HEK293 (cell line): ENCODE measurements around the gene MYH14.

Experiments
- CTCF ChIA-PET: fragments of 350-600 bp; formaldehyde crosslinking; extraction: SDS; loops from one replicate; lab custom pipeline; 2021; ENCODE audit warnings: antibody characterized with exemption; lab: Yijun Ruan, JAX
- POLR2A ChIA-PET: fragments of 300-600 bp; formaldehyde crosslinking; extraction: SDS; loops from one replicate; lab custom pipeline; 2020; ENCODE audit warnings: antibody characterized with exemption, inconsistent platforms; lab: Yijun Ruan, JAX
- H3K27ac ChIP-seq: fragments of 200-500 bp; sonication (Bioruptor generic); 2 replicates; pipeline ENCODE4 v1.5.1; 2014; ENCODE audit warnings: low read depth, low read length, control low read depth, inconsistent platforms; ENCODE audit errors: extremely low read depth
- H3K36me3 ChIP-seq, 2 experiments: fragments of 200-500 bp in 1 of 2; sonication (Bioruptor generic) in 1 of 2; 1 replicate in 1 of 2; 2 replicates in 1 of 2; pipeline ENCODE4 v1.5.1; 2014 to 2017; ENCODE audit warnings: inconsistent platforms in 2 of 2, low read length in 2 of 2; ENCODE audit not compliant: control insufficient read depth in 2 of 2, insufficient read depth in 1 of 2
- H3K4me1 ChIP-seq: fragments of 200-500 bp; sonication (Bioruptor generic); 2 replicates; pipeline ENCODE4 v1.5.1; 2014; ENCODE audit warnings: mild to moderate bottlenecking, low read length, inconsistent platforms; ENCODE audit not compliant: control insufficient read depth, insufficient read depth
- H3K4me3 ChIP-seq: 2 replicates; pipeline ENCODE4 v1.5.1; 2011; ENCODE audit warnings: low read depth, mild to moderate bottlenecking, control low read depth, low read length, moderate library complexity
- H3K9me3 ChIP-seq: fragments of 200-500 bp; sonication (Bioruptor generic); 2 replicates; pipeline ENCODE4 v1.5.1; 2014; ENCODE audit warnings: low read depth, low read length, inconsistent platforms; ENCODE audit not compliant: control insufficient read depth, insufficient read depth
- BCL11B ChIP-seq: fragments of 450-650 bp; formaldehyde crosslinking; IDR thresholded peaks from 2 replicates; pipeline ENCODE4 v1.5.1; 2016; ENCODE audit warnings: low read depth, missing biosample characterization, missing genetic modification characterization
- EGR2 ChIP-seq: fragments of 450-650 bp; formaldehyde crosslinking; IDR thresholded peaks from 2 replicates; pipeline ENCODE4 v1.5.1; 2016; ENCODE audit warnings: low read depth, missing biosample characterization, missing genetic modification characterization
- GLI4 ChIP-seq: fragments of 450-650 bp; formaldehyde crosslinking; IDR thresholded peaks from 2 replicates; pipeline ENCODE4 v1.5.1; 2016; ENCODE audit warnings: missing biosample characterization, missing genetic modification characterization
- KLF1 ChIP-seq: fragments of 450-650 bp; formaldehyde crosslinking; IDR thresholded peaks from 2 replicates; pipeline ENCODE4 v1.5.1; 2016; ENCODE audit warnings: missing biosample characterization, missing genetic modification characterization
- KLF8 ChIP-seq: fragments of 450-650 bp; formaldehyde crosslinking; IDR thresholded peaks from 2 replicates; pipeline ENCODE4 v1.5.1; 2016; ENCODE audit warnings: missing biosample characterization, missing genetic modification characterization
- SCRT1 ChIP-seq: fragments of 450-650 bp; formaldehyde crosslinking; IDR thresholded peaks from 2 replicates; pipeline ENCODE4 v1.5.1; 2016; ENCODE audit warnings: missing biosample characterization, missing genetic modification characterization, borderline replicate concordance
- TSHZ1 ChIP-seq: fragments of 450-650 bp; formaldehyde crosslinking; IDR thresholded peaks from 2 replicates; pipeline ENCODE4 v1.5.1; 2016; ENCODE audit warnings: missing biosample characterization, missing genetic modification characterization, borderline replicate concordance
- ZBTB49 ChIP-seq: fragments of 450-650 bp; formaldehyde crosslinking; IDR thresholded peaks from 2 replicates; pipeline ENCODE4 v1.5.1; 2016; ENCODE audit warnings: missing biosample characterization, missing genetic modification characterization, low read depth
- ZEB2 ChIP-seq: fragments of 450-650 bp; formaldehyde crosslinking; IDR thresholded peaks from 2 replicates; pipeline ENCODE4 v1.5.1; 2016; ENCODE audit warnings: missing biosample characterization, missing genetic modification characterization
- ZFHX2 ChIP-seq: fragments of 450-650 bp; formaldehyde crosslinking; conservative IDR thresholded peaks from 2 replicates; pipeline ENCODE4 v1.5.1; 2016; ENCODE audit warnings: missing biosample characterization, missing genetic modification characterization
- ZNF10 ChIP-seq: fragments of 450-650 bp; formaldehyde crosslinking; IDR thresholded peaks from 2 replicates; pipeline ENCODE4 v1.5.1; 2017; ENCODE audit warnings: missing biosample characterization, missing genetic modification characterization
- ZNF140 ChIP-seq: fragments of 450-650 bp; formaldehyde crosslinking; IDR thresholded peaks from 2 replicates; pipeline ENCODE4 v1.5.1; 2016; ENCODE audit warnings: missing biosample characterization, missing genetic modification characterization
- ZNF184 ChIP-seq: fragments of 450-650 bp; IDR thresholded peaks from 2 replicates; pipeline ENCODE4 v1.5.1; 2018; ENCODE audit warnings: missing biosample characterization, mild to moderate bottlenecking, missing genetic modification characterization
- ZNF211 ChIP-seq: fragments of 450-650 bp; formaldehyde crosslinking; IDR thresholded peaks from 2 replicates; pipeline ENCODE4 v1.5.1; 2016; ENCODE audit warnings: low read depth, missing biosample characterization, missing genetic modification characterization
- ZNF354C ChIP-seq: fragments of 450-650 bp; formaldehyde crosslinking; IDR thresholded peaks from 2 replicates; pipeline ENCODE4 v1.5.1; 2016; ENCODE audit warnings: missing biosample characterization, missing genetic modification characterization, low read depth, borderline replicate concordance
- ZNF37A ChIP-seq: fragments of 450-650 bp; IDR thresholded peaks from 2 replicates; pipeline ENCODE4 v1.5.1; 2018; ENCODE audit warnings: missing biosample characterization, missing genetic modification characterization
- ZNF529 ChIP-seq: fragments of 450-650 bp; formaldehyde crosslinking; IDR thresholded peaks from 2 replicates; pipeline ENCODE4 v1.5.1; 2017; ENCODE audit warnings: missing genetic modification characterization, missing biosample characterization; ENCODE audit not compliant: insufficient replicate concordance
- ZNF530 ChIP-seq: fragments of 450-650 bp; formaldehyde crosslinking; IDR thresholded peaks from 2 replicates; pipeline ENCODE4 v1.5.1; 2016; ENCODE audit warnings: low read depth, missing biosample characterization, missing genetic modification characterization
- ZNF623 ChIP-seq: fragments of 450-650 bp; formaldehyde crosslinking; IDR thresholded peaks from 2 replicates; pipeline ENCODE4 v1.5.1; 2016; ENCODE audit warnings: missing biosample characterization, missing genetic modification characterization
- ZNF664 ChIP-seq: fragments of 450-650 bp; formaldehyde crosslinking; IDR thresholded peaks from 2 replicates; pipeline ENCODE4 v1.5.1; 2016; ENCODE audit warnings: missing biosample characterization, missing genetic modification characterization
- ZNF830 ChIP-seq: fragments of 450-650 bp; IDR thresholded peaks from 2 replicates; pipeline ENCODE4 v1.5.0; 2018; ENCODE audit warnings: missing biosample characterization, missing genetic modification characterization, low read depth, mild to moderate bottlenecking, moderate library complexity

Gene MYH14

GRCh38 chr19:50264483-50265186 is 61.2 kb downstream of the MYH14 start:
- Histone ChIP-seq H3K4me3 (no peak overlapping the region), H3K4me1 (no peaks in the 10 kb centered on the region), H3K9me3 (no peaks in the 10 kb centered on the region), H3K27ac (no peak overlapping the region), H3K36me3 (peaks cover 0 to 6% of the 10 kb centered on the region in 2 experiments; a peak in 2 of 3 replicates)
- TF ChIP-seq SCRT1 (tag by site-specific recombination) = no peak
- TF ChIP-seq ZNF530 (tag by site-specific recombination) = no peak
- no peak for TF ChIP-seq ZBTB49
- no peak for TF ChIP-seq ZEB2
- TF ChIP-seq BCL11B = no peak
- no peak for TF ChIP-seq ZNF830 (tag by site-specific recombination)
- peak; percentile 69 for TF ChIP-seq ZNF664 (tag by site-specific recombination)
- CTCF ChIA-PET = interaction anchor here (0.5 to 1.0 kb wide), 5 partner anchors 10 to 327 kb away, joined by 3 to 5 read pairs (median 3); no protein-coding TSS in a partner anchor
- POLR2A ChIA-PET = interaction anchor here (1.2 to 1.4 kb wide), 2 partner anchors 9 to 18 kb away, joined by 3 to 4 read pairs; no protein-coding TSS in a partner anchor

GRCh38 chr19:50266041-50266440 is 62.6 kb downstream of the MYH14 start:
- no peak for TF ChIP-seq ZNF623 (tag by site-specific recombination)
- no peak for TF ChIP-seq ZNF140 (tag by site-specific recombination)
- no peak for TF ChIP-seq ZNF211 (tag by site-specific recombination)
- no peak for TF ChIP-seq ZNF37A (tag by site-specific recombination)
- no peak for TF ChIP-seq ZNF354C (tag by site-specific recombination)
- no peaks in the 10 kb centered on the region for H3K4me1 ChIP-seq
- peaks cover 0 to 6% of the 10 kb centered on the region in 2 experiments; a peak in 2 of 3 replicates for H3K36me3 ChIP-seq
- H3K4me3 ChIP-seq = no peak overlapping the region
- POLR2A ChIA-PET = no interaction called here
- no peaks in the 10 kb centered on the region for H3K9me3 ChIP-seq
- CTCF ChIA-PET = interaction anchor here (0.6 kb wide), 1 partner anchor 278 kb away, joined by 3 read pairs; no protein-coding TSS in a partner anchor
- H3K27ac ChIP-seq = no peak overlapping the region

GRCh38 chr19:50266896-50267295 is 63.5 kb downstream of the MYH14 start:
- TF ChIP-seq ZNF10 (tag by site-specific recombination) (no peak), KLF8 (tag by site-specific recombination) (peak; percentile 56; the same call in 1 of the 2 replicates), KLF1 (tag by site-specific recombination) (peak; percentile 52)
- TF ChIP-seq, all 188 proteins: peak for 2
- ChIA-PET CTCF (no interaction called here), POLR2A (interaction anchor here (0.7 kb wide), 1 partner anchor 25 kb away, joined by 3 read pairs; no protein-coding TSS in a partner anchor)
- H3K27ac ChIP-seq = no peak overlapping the region
- H3K4me1 ChIP-seq = no peaks in the 10 kb centered on the region
- H3K9me3 ChIP-seq = no peaks in the 10 kb centered on the region
- no peak overlapping the region for H3K4me3 ChIP-seq
- peaks cover 0 to 6% of the 10 kb centered on the region in 2 experiments; a peak in 2 of 3 replicates for H3K36me3 ChIP-seq

- H3K36me3 ChIP-seq = peaks cover 0 to 6% of the 10 kb centered on the region in 2 experiments; a peak in 2 of 3 replicates
- CTCF ChIA-PET = interaction anchor here (0.6 to 0.7 kb wide), 2 partner anchors 86 to 120 kb away, joined by 3 read pairs; no protein-coding TSS in a partner anchor
- TF ChIP-seq GLI4 = no peak
- TF ChIP-seq ZNF529 = no peak
- peak; percentile 93 for TF ChIP-seq ZFHX2 (tag by site-specific recombination)
- TF ChIP-seq TSHZ1 = no peak
- no peak for TF ChIP-seq ZNF184 (tag by site-specific recombination)
- TF ChIP-seq EGR2 (tag by site-specific recombination) = peak; percentile 94
- TF ChIP-seq, all 188 proteins: peak for 2
- Histone ChIP-seq H3K9me3 (no peaks in the 10 kb centered on the region), H3K27ac (no peak overlapping the region), H3K4me3 (no peak overlapping the region), H3K4me1 (no peaks in the 10 kb centered on the region)
- POLR2A ChIA-PET = no interaction called here
These were observed 64.6 kb downstream of the MYH14 start for GRCh38 chr19:50268041-50268440.
